Ovary (tissue), 9 donors: ENCODE results near the gene DEDD. TPM values are rescaled to one million over a fixed set of nuclear protein-coding genes. Genes with fewer than 3 reads are reported as not detected.
A peak's percentile ranks its signal among the peaks of the same experiment; 100 is the strongest.

Experiments used
- DNase-seq, 5 donors: peaks; one replicate each; pipeline ENCODE4 v3.0.0-alpha.2; 2019 to 2020
- H3K27ac ChIP-seq, 2 donors: fragments of 200-600 bp; one replicate each; pipeline versions ENCODE4 v1.5.1 to v1.8.0; 2019 to 2022
- H3K27me3 ChIP-seq: fragments of 200-600 bp; one replicate; pipeline ENCODE4 v1.8.0; 2022
- H3K36me3 ChIP-seq: fragments of 200-600 bp; sonication (generic); one replicate; pipeline ENCODE4 v1.5.1; 2019
- H3K4me1 ChIP-seq: one replicate; pipeline ENCODE4 v1.8.1; 2013; ENCODE audit warnings: mild to moderate bottlenecking, moderate library complexity; ENCODE audit not compliant: insufficient read depth
- H3K4me3 ChIP-seq: fragments of 200-600 bp; sonication (generic); one replicate; pipeline ENCODE4 v1.5.1; 2017
- H3K9me3 ChIP-seq, 2 donors: fragments of 200-600 bp in 1 of 2; sonication (generic) in 1 of 2; one replicate each; pipeline versions ENCODE4 v1.5.1 to v1.8.1; 2013 to 2019; ENCODE audit warnings: mild to moderate bottlenecking in 1 of 2, moderate library complexity in 1 of 2
- EP300 ChIP-seq: sonication (generic); formaldehyde crosslinking; IDR thresholded peaks from one replicate; pipeline ENCODE4 v1.6.1; 2017; ENCODE audit warnings: antibody characterized with exemption
- POLR2A ChIP-seq: fragments of 450-650 bp; IDR thresholded peaks from one replicate; pipeline ENCODE4 v1.6.1; 2017; ENCODE audit warnings: antibody characterized with exemption, mild to moderate bottlenecking, moderate library complexity
- WGBS, 3 donors: extraction: QIAGEN DNeasy Blood & Tissue Kit in 1 of 3; methylation state at CpG; one replicate each; pipeline versions ENCODE4 v1.1.5 to v1.1.7; 2013 to 2017; 5-methylcytosine and 5-hydroxymethylcytosine counted together
- intact Hi-C, 4 donors: fragments of 100-400 bp; cut with DNase I; formaldehyde crosslinking; loops; one replicate each; pipeline versions ENCODE4 v1.11.0 to v1.15.1; 2022 to 2023
- polyA plus RNA-seq, 2 donors: library from polyadenylated mRNA; stranded (reverse); fragments of 200-250 nt in 1 of 2; fragments of 350-450 nt in 1 of 2; fragmentation: Illumina TruSeq in 1 of 2; extraction: RNeasy Lipid Tissue Mini Kit (QIAGEN cat#74804) in 1 of 2; gene quantifications; one replicate each; pipeline ENCODE4 v1.2.3, GENCODE V29; 2013 to 2014
- total RNA-seq, 7 donors: library from RNA; depleted of rRNA in 2 of 7; stranded (reverse); fragments of >200 nt in 2 of 7; fragmentation: NEBNext Ultra II Directional in 3 of 7; extraction: Animal tissue kit (Norgen Biotek cat#: 25700) in 3 of 7; gene quantifications; one replicate each; pipeline versions ENCODE4 v1.1.0 to v1.2.4, GENCODE V29; 2016 to 2023
- TF ChIP-seq, protein P1 (sequence below), 3 donors: fragments of 450-650 bp in 2 of 3; fragments of 200-600 bp in 1 of 3; IDR thresholded peaks; one replicate each; pipeline versions ENCODE4 v1.5.1 to v1.8.0; 2016 to 2022; ENCODE audit warnings: antibody characterized with exemption in 3 of 3, mild to moderate bottlenecking in 1 of 3
- donor health status: DM: no; HTN: no; CAD: no; lungs with moderate emphysema.
- donor health status: DM: no; HTN: no; CAD: no.
- donor health status: Bipolar disorder and iron deficiency.
- donor health status: DM: yes; HTN: yes; CAD: no.
- donor health status: DM: no; HTN: no; CAD: no.
- donor health status: DM: yes; HTN: yes; CAD: no.

The DEDD gene
- total and polyA plus RNA-seq, 9 donors, result 19.0 to 53.9 (median 38.1) TPM

- no peak overlapping the region for H3K27ac ChIP-seq
- H3K36me3 ChIP-seq, result no peaks in the 10 kb centered on the region
- H3K4me3 ChIP-seq, result no peak overlapping the region
- TF ChIP-seq EP300 (no peak), POLR2A (no peak)
- TF ChIP-seq, protein P1, sequence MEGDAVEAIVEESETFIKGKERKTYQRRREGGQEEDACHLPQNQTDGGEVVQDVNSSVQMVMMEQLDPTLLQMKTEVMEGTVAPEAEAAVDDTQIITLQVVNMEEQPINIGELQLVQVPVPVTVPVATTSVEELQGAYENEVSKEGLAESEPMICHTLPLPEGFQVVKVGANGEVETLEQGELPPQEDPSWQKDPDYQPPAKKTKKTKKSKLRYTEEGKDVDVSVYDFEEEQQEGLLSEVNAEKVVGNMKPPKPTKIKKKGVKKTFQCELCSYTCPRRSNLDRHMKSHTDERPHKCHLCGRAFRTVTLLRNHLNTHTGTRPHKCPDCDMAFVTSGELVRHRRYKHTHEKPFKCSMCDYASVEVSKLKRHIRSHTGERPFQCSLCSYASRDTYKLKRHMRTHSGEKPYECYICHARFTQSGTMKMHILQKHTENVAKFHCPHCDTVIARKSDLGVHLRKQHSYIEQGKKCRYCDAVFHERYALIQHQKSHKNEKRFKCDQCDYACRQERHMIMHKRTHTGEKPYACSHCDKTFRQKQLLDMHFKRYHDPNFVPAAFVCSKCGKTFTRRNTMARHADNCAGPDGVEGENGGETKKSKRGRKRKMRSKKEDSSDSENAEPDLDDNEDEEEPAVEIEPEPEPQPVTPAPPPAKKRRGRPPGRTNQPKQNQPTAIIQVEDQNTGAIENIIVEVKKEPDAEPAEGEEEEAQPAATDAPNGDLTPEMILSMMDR (IDR thresholded peaks at IDR 0.05), result no peak
- peak in 1 of 5 donors; percentile 29 for DNase-seq
- peaks cover 9% of the 10 kb centered on the region for H3K4me1 ChIP-seq
- 65 to 76% (median 75%) methylated on average over 12 of the region's 12 CpGs for WGBS, 3 donors
- intact Hi-C loops, result no loop called here
- no peaks in the 10 kb centered on the region for H3K9me3 ChIP-seq
- H3K27me3 ChIP-seq, result no peaks in the 10 kb centered on the region
Measured at GRCh38 chr1:161171696-161172095, 39.2 kb upstream of the DEDD start.

- intact Hi-C loops, result no loop called here
- H3K9me3 ChIP-seq, result no peaks in the 10 kb centered on the region
- no peak overlapping the region for H3K4me3 ChIP-seq
- H3K27ac ChIP-seq, result no peak overlapping the region
- DNase-seq, result peak in 1 of 5 donors; percentile 13
- no peaks in the 10 kb centered on the region for H3K36me3 ChIP-seq
- 50 to 53% (median 53%) methylated on average over 5 of the region's 5 CpGs for WGBS, 3 donors
- H3K27me3 ChIP-seq, result no peaks in the 10 kb centered on the region
- TF ChIP-seq, protein P1 (IDR thresholded peaks at IDR 0.05), result no peak
- TF ChIP-seq POLR2A (no peak), EP300 (no peak)
- peaks cover 5% of the 10 kb centered on the region for H3K4me1 ChIP-seq
Measured at GRCh38 chr1:161171191-161171590, 38.7 kb upstream of the DEDD start.

GRCh38 chr1:161168906-161169305, 36.4 kb upstream of the DEDD start:
- Histone ChIP-seq H3K36me3 (no peaks in the 10 kb centered on the region), H3K9me3 (no peaks in the 10 kb centered on the region), H3K4me3 (no peak overlapping the region), H3K27me3 (no peaks in the 10 kb centered on the region), H3K4me1 (peaks cover 4% of the 10 kb centered on the region), H3K27ac (no peak overlapping the region)
- 89 to 91% (median 90%) methylated on average over 9 of the region's 9 CpGs for WGBS, 3 donors
- DNase-seq, result no peak
- TF ChIP-seq EP300 (no peak), POLR2A (no peak)
- TF ChIP-seq, protein P1 (IDR thresholded peaks at IDR 0.05), result no peak
- intact Hi-C loops, result no loop called here

DNA sequence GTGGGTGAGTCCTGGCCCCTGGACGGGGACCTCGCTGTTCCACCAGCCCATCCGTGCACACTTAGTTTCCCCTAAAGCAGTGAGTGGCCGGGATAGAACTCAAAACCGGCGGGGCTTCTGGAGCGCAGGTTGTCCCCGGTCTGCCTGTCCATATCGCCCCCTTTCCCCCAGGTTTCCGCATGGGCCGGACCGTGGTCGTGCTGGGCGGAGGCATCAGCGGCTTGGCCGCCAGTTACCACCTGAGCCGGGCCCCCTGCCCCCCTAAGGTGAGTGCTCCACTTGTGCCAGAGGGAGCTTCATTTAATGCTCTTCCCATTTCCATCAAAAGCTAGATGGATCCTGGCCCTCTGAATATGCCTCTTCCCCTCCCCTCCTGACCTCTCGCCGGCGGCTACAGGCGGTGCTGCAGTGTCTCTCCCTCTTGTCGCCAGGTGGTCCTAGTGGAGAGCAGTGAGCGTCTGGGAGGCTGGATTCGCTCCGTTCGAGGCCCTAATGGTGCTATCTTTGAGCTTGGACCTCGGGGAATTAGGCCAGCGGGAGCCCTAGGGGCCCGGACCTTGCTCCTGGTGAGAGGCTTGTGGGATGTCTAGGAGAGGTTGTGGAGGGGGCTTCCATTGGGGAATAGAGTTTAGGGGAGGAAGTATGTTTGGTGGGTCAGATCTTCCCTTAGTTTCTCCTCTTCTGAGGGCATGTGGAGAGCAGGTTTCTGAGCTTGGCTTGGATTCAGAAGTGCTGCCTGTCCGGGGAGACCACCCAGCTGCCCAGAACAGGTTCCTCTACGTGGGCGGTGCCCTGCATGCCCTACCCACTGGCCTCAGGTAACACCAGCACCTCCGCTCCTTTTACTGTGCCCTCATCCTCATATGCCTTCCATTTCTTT, 34.4 kb upstream of the DEDD start:
- TF ChIP-seq, protein P1 (IDR thresholded peaks at IDR 0.05), result no peak
- no peak for TF ChIP-seq POLR2A
- no peak for TF ChIP-seq EP300
- H3K27me3 ChIP-seq, result no peaks in the 10 kb centered on the region
- no peaks in the 10 kb centered on the region for H3K36me3 ChIP-seq
- peak overlapping the region; percentile 93 for H3K4me3 ChIP-seq
- H3K9me3 ChIP-seq, result no peaks in the 10 kb centered on the region
- H3K4me1 ChIP-seq, result peaks cover 4% of the 10 kb centered on the region
- DNase-seq, result peak in 1 of 5 donors; percentile 55
- intact Hi-C loops, result no loop called here
- H3K27ac ChIP-seq, result peak overlapping the region; percentile 73 to 79
- 5 to 7% (median 5%) methylated on average over 33 of the region's 33 CpGs for WGBS, 3 donors
